Activated CD4-positive, CD25-positive, alpha-beta regulatory T cell treated with anti-CD3 and anti-CD28 coated beads, Interleukin-2, amount 50 U/mL, for 72 hours (primary cell): Measurements from ENCODE around the gene RB1.

ENCODE experiments used
- DNase-seq: peaks from one replicate; pipeline ENCODE4 v3.0.0; 2021

The RB1 gene

GRCh38 chr13:48457578-48458242 is 154.2 kb downstream of the RB1 start:
- DNase-seq = no peak

GRCh38 chr13:48475230-48475629 is 171.7 kb downstream of the RB1 start:
- DNase-seq = no peak

DNA sequence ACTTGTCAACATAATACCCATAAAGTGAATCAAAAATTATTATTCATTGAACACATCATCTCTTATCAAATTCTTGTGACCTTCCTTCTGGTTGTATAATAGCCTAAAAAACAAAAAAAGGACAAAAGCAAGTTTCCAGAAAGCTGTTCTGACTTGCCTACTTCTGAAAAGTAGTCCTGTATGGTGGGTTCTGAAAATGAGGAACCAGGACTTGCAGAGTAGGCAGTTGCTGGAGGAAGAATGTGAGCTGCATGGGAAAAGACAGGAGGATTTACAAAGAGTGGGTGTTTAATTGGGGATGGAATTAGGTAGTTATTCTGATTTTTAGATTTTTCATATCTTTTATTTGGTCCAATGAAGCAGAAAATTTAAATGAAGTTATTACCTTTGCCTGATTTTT is 172.7 kb downstream of the RB1 start:
- DNase-seq = no peak

GRCh38 chr13:48476686-48477085 is 173.1 kb downstream of the RB1 start:
- no peak for DNase-seq

- no peak for DNase-seq
Measured at GRCh38 chr13:48477191-48477855, 173.8 kb downstream of the RB1 start.

DNA sequence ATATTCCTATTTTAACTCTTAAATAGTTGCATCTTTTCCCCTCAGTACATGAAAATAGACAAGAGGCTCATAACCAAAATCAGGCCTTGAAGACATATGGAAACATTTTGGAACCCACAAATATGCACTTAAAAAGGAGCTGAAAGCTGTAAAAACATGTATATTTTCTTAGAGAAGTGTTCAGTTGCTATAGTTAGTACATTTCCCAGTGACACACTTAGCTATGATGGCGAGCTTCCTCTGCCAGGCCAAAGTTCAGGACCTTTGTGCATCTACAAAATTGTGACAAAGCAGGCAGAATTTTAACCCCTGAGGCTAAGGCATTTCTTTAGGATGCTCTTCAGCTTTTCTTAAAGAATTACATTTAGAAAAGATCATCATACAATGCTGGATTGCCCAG is 174.8 kb downstream of the RB1 start:
- DNase-seq = no peak

DNA sequence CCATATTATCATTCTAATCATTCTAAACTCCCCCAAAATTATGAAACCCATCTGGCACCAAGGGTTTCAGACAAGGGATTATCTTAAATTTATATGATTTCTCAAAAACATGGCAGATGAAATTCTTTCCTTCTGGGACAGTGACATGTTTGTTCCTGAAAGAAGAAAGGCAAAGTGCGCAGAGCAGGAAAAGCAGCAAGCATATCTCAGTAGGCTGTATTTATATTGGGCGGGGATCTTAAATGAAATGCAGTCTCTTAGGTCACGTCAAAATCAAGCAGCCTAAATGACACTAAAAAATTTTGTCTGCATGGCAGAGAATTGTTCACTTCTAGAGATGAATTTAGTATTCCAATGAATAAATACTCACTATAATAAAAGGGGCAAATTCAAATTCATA is 180.0 kb downstream of the RB1 start:
- no peak for DNase-seq

- no peak for DNase-seq
Measured at GRCh38 chr13:48485432-48485831, 181.9 kb downstream of the RB1 start.

DNA sequence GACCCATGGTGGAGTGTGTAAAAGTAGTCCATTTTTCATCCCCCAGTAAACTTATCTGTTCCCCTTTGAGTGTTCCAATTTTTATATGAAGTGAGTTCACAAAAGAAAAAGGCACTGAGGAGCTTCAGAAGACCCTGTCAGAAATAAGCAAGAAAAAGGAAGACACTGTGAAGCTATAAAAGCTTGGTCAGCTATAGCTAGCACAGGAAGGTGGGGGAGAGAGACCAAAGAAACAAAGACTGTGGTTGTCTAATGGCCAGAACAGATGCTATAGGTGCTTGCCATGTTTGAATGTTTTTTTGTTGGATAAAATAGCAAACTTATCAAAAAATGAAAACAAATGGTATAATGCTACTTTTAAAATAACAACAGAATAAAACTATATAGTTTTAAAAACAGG is 182.8 kb downstream of the RB1 start:
- no peak for DNase-seq

DNA sequence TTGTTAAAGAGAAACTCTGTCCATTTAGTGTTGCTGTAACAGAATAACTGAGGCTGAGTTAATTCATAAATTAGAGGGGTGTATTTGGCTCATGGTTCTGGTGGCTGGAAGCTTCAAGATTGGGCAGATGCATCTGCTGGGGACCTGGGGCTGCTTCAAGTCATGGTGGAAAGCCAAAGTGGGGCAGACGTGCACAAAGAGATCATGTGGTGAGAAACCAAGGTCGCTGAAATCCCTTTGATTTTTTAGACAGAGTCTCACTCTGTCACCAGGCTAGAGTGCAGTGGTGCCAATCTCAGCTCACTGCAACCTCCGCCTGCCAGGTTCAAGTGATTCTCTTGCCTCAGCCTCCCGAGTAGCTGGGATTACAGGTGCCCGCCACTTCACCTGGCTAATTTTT is 183.3 kb downstream of the RB1 start:
- no peak for DNase-seq

- no peak for DNase-seq
Measured at GRCh38 chr13:48487968-48488367, 184.4 kb downstream of the RB1 start.

DNA sequence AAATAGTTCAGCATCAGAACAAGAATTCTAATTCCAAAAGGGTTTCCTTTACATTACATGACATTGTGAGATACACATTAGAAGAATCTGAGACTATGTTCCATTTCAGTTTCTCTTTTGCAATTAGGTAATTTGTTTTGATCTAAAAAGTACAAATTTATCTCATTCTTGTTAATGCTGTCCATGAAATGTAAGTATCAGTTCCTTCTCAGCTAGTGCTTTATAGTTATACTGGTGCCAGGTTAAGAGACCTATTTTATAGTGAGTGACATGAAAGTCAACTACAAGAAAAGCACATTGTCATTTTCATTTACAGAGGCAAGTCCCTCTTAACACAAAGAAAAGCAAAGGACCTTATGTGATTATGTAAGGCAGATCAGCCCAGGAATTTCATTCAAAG is 185.4 kb downstream of the RB1 start:
- no peak for DNase-seq

GRCh38 chr13:48489666-48490065 is 186.1 kb downstream of the RB1 start:
- DNase-seq = no peak

DNA sequence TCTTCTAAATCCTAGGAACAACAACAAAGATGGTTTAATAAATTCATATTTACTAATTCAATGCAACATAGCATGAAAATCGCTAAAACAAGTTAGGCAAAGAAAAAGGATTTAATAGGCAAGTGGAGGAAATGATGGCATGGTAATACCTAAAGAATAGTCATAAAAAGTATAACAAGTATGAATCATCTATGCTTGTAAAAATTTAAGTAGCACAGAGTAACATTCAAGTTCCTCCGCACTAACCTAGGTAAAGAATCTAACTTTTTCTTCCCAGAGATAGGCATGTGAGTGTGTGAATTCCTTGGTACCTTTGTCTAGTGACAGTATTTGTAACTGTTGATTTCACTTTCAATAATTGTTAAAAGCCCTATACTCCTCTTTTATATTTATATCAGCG is 186.7 kb downstream of the RB1 start:
- DNase-seq = no peak

GRCh38 chr13:48491423-48492095 is 188.0 kb downstream of the RB1 start:
- no peak for DNase-seq

- DNase-seq = no peak
Measured at GRCh38 chr13:48492096-48492440, 188.5 kb downstream of the RB1 start.

DNA sequence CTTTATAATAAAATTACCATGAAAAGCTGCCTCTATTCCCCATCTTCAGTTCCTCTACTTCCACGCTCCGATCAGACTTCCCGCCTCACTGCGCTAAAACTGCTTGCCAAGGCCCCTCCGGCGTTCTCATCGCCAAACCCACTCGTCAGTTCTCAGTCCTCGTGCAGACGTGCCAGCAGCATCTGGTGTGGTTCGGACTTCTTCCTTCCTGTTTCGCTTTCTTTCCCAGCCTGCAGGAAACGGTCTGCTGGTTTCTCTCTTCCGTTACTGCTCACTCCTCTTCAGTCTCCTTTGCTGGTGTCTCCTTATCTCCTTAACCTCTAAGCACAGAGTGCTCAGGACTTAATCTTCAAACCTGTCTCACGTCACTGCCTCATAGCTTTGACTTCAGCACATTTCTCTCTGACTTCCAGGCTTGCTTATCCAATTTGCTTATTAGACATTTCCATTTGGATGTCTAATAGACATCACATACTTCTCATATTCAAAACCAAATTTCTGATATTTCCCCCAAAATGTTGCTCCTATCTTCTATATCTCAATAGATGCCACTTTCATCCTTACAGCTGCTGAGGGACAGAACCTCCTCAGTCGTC is 189.0 kb downstream of the RB1 start:
- peak; percentile 51 for DNase-seq

DNA sequence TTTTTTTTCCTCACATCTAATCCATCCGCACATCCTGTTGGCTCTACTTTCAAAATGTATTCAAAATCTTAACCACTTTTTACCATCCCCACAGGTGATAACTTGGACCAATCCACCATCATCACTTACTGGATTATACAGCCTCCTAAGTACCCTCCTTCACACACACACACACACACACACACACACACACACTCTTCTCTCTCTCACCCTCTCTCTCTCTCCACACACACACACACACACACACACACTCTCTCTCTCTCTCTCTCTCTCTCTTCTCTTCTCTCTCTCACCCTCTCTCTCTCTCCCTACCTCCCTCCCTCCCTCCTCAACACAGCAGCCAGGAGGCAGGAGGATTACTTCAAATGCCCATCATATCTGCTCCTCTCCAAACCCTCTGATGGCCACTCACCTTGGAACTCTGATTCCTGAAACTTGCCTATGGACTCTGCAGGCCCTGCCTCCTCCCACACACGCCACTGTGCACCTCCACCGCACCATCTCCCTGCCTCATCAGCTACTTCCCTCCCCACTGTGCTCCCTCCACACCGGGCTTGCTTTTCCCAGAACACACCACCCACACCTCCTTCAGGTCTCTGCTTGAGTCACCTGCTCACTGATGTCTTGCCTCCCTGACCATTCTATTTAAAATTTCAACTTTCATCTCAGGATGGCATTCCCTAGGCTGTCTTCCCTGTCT is 189.7 kb downstream of the RB1 start:
- DNase-seq = no peak

DNA sequence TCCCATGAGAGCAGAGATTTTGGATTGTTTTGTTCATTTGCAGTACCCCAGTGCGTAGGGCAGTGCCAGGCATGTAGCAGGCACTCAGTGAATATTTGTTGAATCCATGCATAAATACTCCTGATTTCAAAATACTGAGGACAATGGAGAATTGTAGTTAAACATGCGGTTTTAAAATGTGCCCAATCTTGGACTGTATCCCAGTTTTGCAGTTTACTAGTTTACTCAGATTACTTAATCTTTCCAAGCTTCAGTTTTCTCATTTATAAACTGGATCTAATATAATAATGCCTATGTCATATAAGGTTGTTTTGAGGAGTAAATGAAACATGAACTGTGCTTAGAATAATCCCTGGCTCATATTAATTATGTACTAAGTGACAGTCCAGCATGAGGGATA is 190.3 kb downstream of the RB1 start:
- no peak for DNase-seq

DNA sequence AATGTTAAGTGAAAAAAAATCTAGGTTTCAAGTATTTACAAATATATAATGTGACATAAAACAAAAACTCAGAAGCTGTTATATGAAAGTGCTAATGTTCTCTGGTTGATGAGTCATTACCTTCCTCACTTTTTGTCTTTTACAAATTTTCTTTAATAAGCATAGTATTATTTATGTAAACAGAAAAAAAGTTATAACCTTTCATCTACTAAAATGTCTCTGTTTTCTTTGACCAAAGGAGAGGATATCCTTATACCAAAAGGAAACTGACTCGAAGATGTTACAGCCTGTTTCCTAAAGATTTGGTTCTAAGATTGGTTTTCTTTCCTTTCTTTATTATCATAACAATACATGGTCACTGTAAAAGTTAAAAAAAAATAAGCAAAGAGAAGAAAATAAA is 191.3 kb downstream of the RB1 start:
- DNase-seq = no peak

- DNase-seq = no peak
Measured at GRCh38 chr13:48496271-48497161, 193.0 kb downstream of the RB1 start.

DNA sequence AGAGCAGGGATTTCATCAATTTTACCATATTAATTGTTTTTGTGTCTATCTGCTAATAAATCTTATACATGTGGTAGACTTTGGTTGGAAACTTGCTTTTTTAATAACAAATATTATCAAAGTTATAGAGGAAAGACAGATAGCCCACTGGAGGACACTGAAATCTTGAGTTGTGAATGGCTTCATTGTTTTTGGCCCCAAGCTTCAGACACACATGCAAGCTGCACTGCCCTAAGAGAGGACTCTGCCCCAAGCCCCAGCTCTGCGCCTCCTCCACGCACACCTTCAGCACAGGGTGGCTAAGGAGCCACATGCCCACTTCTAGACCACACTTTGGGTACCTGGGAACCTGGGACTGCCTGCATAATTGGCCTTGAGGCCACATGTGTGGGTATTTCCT is 194.1 kb downstream of the RB1 start:
- DNase-seq = no peak
